Ascending aorta (tissue), 2 donors: Measurements from ENCODE around the gene APBB2. TPM values are rescaled to one million over a fixed set of nuclear protein-coding genes. Genes with fewer than 3 reads are reported as not detected.

ENCODE experiments used
- DNase-seq, 2 donors: peaks; one replicate each; pipeline ENCODE4 v3.0.0-alpha.2; 2019; ENCODE audit warnings: low spot score in 2 of 2
- H3K27ac ChIP-seq, 2 donors: fragments of 200-600 bp; sonication (generic); one replicate each; pipeline ENCODE4 v1.5.1; 2016 to 2017; ENCODE audit warnings: mild to moderate bottlenecking in 1 of 2
- H3K27me3 ChIP-seq: fragments of 200-600 bp; sonication (generic); one replicate; pipeline ENCODE4 v1.5.1; 2017
- H3K36me3 ChIP-seq, 2 donors: fragments of 200-600 bp; sonication (generic); one replicate each; pipeline ENCODE4 v1.5.1; 2016
- H3K4me1 ChIP-seq, 2 donors: fragments of 200-600 bp; sonication (generic); one replicate each; pipeline ENCODE4 v1.5.1; 2016 to 2017; ENCODE audit warnings: mild to moderate bottlenecking in 1 of 2
- H3K4me3 ChIP-seq, 2 donors: fragments of 200-600 bp; sonication (generic); one replicate each; pipeline ENCODE4 v1.5.1; 2016 to 2017; ENCODE audit warnings: mild to moderate bottlenecking in 1 of 2
- H3K9me3 ChIP-seq, 2 donors: fragments of 200-600 bp; sonication (generic); one replicate each; pipeline ENCODE4 v1.5.1; 2016
- CTCF ChIP-seq, 3 experiments: fragments of 200-600 bp in 2 of 3; fragments of 450-650 bp in 1 of 3; sonication (generic) in 2 of 3; IDR thresholded peaks; one replicate each; pipeline ENCODE4 v1.5.1; 2016 to 2019; ENCODE audit warnings: antibody characterized with exemption in 3 of 3, mild to moderate bottlenecking in 1 of 3, moderate library complexity in 1 of 3
- intact Hi-C: fragments of 100-400 bp; cut with DNase I; formaldehyde crosslinking; loops from one replicate; pipeline ENCODE4 v1.15.1; 2023
- total RNA-seq: library from RNA; depleted of rRNA; stranded (reverse); fragments of >200 nt; gene quantifications from one replicate; pipeline ENCODE4 v1.1.0, GENCODE V29; 2016

The APBB2 gene
- total RNA-seq, 1 donor from 2014 or later, result 51.4 TPM

GRCh38 chr4:40778090-40778489 lies 436.3 kb downstream of the APBB2 start:
- Histone ChIP-seq H3K9me3 (peaks cover 0 to 15% of the 10 kb centered on the region in 2 donors), H3K4me1 (no peaks in the 10 kb centered on the region), H3K27me3 (no peaks in the 10 kb centered on the region), H3K4me3 (no peak overlapping the region), H3K27ac (no peak overlapping the region), H3K36me3 (peaks cover 11 to 24% of the 10 kb centered on the region in 2 donors)
- intact Hi-C loops, result no loop called here
- DNase-seq, result no peak
- TF ChIP-seq CTCF (IDR thresholded peaks at IDR 0.05), result no peak

GRCh38 chr4:40769266-40769665 lies 445.1 kb downstream of the APBB2 start:
- Histone ChIP-seq H3K4me1 (no peaks in the 10 kb centered on the region), H3K36me3 (peaks cover 0 to 6% of the 10 kb centered on the region in 2 donors), H3K27ac (no peak overlapping the region), H3K9me3 (no peaks in the 10 kb centered on the region), H3K27me3 (no peaks in the 10 kb centered on the region), H3K4me3 (no peak overlapping the region)
- no peak for DNase-seq
- intact Hi-C loops, result no loop called here
- no peak for TF ChIP-seq CTCF (IDR thresholded peaks at IDR 0.05)

GRCh38 chr4:40763228-40763716 lies 451.1 kb downstream of the APBB2 start:
- TF ChIP-seq CTCF (IDR thresholded peaks at IDR 0.05), result no peak
- H3K27me3 ChIP-seq, result no peaks in the 10 kb centered on the region
- no peak for DNase-seq
- intact Hi-C loops, result no loop called here
- H3K4me1 ChIP-seq, result no peaks in the 10 kb centered on the region
- H3K36me3 ChIP-seq, result no peaks in the 10 kb centered on the region
- H3K9me3 ChIP-seq, result no peaks in the 10 kb centered on the region
- H3K4me3 ChIP-seq, result no peak overlapping the region
- no peak overlapping the region for H3K27ac ChIP-seq

Other genes with a start within 250 kb of the APBB2 start
- gene UCHL1, start 42.4 kb upstream of the APBB2 start, total RNA-seq, result 119 TPM